GM21526 (cell line): ENCODE measurements around the gene ASB15.
"Not testable (repeated sequence)": the region's sequence is repeated elsewhere in the genome, so short reads cannot be mapped to it uniquely, and the experiment has no call there.

Source experiments
- ATAC-seq: cut with Tn5 transposase; IDR thresholded peaks from one replicate; pipeline ENCODE4 v1.9.1; 2021; ENCODE audit warnings: moderate library complexity; ENCODE audit not compliant: unreplicated experiment, low FRiP score

The ASB15 gene

DNA sequence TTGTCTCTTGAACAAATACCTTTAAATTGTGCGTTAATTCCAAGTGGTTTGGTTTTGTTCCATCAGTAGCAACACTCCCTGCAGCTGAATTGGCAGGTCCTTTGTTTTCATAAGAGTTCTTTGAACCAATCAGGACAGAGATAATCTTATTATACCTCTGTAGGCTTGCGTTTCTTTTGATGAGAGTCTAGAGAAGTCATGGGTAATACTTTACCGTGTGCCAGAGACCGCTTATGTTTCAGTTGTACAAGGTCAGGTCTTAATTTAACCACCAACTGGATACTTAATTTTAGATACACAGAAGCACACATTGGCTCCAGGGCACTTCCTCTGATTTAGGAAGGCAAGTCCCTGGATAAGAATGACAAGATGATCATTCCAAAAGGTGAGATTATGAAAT is at the start of gene ASB15:
ASB15 (plus strand) TSS at position 292 of the 400 bp plus-strand sequence. CDS start 12,682 bp downstream, outside the sequence.
- no peak for ATAC-seq

DNA sequence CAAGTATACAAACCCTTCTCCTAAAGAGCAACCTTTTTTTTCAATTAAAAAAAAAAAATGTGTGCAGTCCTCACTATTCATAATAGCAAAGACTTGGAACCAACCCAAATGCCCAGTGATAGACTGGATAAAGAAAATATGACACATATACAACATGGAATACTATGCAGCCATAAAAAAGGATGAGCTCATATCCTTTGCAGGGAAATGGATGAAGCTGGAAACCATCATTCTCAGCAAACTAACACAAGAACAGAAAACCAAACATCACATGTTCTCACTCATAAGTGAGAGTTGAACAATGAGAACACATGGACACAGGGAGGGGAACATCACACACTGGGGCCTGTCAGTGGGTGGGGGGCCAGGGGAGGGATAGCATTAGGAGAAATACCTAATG is 49.5 kb upstream of the ASB15 start:
- not testable (repeated sequence) for ATAC-seq

DNA sequence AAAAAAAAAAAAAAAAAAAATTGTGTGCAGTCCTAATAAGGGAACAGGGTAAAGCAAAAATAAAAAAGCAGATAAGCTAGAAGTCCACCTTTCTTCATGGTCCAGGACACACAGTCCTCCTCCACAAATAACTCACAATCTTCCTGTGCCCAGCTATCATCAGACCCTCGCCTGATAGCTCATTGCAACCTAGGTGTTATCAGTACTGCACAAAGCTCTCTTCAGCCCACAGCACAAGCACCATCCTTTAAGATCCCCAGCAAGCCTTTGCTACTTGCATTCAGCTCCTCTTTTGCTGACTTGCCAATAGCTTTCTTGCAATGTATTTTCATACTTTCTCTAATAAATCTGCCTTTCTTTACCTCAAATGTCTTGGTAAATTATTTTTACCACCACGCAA is 49.0 kb upstream of the ASB15 start:
- no peak for ATAC-seq

DNA sequence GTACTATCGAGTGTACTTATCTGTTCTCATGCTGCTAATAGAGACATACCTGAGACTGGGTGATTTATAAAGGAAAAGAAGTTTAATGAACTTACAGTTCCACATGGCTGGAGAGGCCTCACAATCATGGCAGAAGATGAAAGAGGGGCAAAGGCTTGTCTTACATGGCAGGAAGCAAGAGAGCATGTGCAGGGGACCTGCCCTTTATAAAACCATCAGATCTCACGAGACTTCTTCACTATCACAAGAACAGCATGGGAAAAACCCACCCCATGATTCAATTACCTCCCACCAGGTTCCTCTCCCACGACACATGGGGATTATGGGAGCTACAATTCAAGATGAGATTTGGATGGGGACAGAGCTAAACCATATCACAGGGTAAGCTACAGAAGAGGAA is 48.5 kb upstream of the ASB15 start:
- no peak for ATAC-seq

DNA sequence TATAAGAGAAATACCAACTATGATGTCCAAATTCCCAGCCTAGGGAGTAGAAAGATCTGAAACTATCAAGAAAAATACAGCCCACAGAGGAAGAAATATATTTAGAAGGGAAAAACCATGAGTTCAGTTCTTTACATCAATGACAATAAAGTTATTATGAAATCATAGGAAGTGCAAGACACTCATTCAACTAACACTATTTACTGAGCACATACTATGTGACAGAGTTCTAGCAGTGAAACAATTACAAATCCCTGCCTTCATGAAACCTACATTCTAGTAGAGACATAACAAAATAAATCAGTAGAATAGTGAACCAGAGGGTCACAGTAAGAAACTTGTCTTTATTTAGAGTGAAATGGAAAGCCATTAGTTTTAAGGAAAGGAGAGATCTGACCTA is 46.1 kb upstream of the ASB15 start:
- ATAC-seq = no peak

DNA sequence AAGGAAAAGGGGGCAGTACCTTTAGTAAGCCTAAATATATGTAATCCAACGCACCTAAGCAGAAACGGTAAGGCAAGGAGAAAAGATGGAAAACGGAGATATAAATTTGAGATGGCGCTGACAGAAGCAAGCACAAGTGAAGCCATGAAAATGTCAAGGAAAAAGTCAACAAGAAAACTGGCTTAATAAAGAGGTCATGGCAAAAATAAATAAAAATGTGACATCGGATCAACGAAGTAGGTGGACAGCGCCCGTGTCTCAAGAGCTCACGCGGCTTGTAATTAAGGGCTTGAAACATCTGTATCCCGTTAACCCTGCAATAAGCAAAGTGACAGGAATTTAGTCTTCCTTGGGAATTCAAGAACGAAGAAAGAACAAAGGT is 44.6 kb upstream of the ASB15 start:
- peak; percentile 1 for ATAC-seq

DNA sequence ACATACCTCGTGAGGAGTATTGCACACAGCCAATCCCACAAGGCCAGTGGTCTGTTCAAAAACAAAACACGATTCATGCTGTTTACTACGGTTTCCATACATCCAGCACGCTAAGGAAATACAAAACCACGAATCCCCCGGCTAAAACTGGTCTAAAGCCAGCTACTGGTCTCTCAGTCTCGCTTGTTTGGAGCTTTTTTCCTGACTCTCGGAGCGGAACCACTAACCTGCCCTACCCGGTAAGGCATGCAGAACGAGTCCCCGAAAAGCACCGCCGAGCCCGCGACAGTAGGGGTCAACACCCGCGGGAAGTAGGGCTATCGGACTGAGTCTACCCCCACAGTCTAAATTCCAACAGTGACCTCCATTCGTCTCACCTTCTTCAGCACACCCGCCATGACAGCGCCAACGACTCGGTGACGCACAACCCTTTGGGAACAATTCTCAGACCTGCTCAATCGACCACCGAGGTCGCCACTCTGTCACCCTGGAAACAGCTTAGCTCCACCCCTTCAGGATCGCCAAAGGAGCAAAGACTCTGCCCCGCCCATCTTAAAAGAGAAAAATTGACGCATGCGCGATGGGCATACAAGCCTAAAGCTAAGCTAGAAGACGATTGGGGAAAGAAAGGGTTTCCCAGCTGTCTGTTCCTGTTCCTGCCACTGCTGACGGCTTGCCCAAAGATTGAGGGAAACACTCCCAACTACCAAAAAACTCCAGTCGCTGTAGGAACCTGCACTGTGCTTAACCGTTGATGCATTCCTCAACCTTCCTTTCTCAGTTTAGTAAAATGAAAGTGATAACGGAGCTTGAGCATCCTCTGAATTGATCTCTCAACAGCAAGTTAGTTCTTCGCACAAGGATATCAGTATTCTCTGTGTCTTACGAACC is 44.0 kb upstream of the ASB15 start, which contains the start of gene NDUFA5:
NDUFA5 (minus strand) TSS at position 421 of the 891 bp plus-strand sequence; CDS start at position 398, 23 bp downstream.
- ATAC-seq = peak; percentile 95

DNA sequence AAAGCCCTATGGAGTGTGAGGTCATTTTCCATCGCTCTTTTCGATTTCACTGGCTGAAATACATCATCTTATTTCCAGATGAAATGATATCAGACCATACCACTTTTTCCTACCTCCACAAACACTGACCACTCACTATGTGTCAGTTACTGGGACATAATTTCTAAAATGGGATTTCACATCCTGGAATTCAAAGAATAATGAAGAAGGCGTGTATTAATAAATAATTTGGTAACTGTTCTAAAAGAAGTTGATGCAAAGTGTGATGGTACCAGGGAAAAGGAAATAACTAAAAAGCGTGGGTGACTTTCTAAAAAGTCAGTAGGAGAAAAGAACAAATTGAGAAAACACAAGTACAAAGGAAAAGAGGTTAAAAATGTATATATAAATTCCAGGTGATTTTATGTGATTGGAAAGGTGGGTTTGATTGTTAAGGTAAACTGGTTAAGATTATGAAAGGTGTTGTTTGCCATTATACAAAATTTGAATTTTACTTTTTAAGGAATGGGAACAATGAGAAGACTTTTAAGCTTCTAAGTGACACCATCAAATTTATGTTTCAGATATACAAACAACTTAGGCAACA is 43.2 kb upstream of the ASB15 start:
- no peak for ATAC-seq

DNA sequence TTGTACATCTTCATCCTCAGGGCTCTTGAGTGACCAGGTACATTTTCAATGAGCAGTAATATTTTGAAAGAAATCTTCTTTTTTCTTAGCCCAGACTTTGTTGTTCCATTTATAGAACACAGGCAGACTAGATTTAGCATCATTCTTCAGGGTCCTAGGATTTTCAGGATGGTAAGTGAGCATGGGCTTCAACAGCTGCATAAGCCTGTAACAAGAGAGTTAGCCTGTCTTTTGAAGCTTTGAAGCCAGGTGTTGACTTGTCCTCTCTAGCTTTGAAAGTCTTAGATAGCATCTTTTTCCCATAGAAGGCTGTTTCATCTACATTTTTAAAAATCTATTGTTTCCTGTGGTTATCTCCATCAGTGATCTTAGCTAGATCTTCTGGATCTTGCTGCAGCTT is 39.5 kb upstream of the ASB15 start:
- no peak for ATAC-seq

DNA sequence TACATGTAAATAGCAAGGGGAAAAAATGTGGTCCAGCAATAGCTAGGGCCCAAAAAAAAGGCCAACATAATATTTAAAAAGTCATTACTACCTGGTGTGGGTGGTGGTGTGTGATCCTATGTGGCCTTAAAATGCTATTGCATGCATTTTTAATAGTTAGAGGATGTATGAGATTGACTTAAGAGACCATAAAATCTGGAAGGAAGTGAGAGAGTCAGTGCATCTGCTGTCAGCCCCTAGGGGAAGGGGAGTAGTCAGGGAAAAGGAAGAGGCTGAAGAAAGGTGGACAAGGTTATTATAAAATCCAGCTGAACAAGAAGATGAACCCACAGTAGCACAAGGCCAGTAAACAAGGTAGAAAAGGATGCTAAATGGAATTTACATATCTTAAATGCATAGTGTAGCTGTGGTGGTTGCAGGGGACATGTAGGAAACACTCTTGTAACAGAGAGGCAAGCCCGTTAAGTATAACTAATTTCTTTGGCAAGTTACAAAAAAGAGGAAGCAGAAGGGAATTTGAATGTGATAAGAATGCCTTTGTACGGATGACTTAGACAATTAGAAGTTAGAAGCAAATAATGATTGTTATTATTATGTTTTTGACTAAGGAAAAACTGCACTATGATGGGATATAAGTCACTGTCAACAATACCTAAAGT is 32.1 kb upstream of the ASB15 start:
- no peak for ATAC-seq

DNA sequence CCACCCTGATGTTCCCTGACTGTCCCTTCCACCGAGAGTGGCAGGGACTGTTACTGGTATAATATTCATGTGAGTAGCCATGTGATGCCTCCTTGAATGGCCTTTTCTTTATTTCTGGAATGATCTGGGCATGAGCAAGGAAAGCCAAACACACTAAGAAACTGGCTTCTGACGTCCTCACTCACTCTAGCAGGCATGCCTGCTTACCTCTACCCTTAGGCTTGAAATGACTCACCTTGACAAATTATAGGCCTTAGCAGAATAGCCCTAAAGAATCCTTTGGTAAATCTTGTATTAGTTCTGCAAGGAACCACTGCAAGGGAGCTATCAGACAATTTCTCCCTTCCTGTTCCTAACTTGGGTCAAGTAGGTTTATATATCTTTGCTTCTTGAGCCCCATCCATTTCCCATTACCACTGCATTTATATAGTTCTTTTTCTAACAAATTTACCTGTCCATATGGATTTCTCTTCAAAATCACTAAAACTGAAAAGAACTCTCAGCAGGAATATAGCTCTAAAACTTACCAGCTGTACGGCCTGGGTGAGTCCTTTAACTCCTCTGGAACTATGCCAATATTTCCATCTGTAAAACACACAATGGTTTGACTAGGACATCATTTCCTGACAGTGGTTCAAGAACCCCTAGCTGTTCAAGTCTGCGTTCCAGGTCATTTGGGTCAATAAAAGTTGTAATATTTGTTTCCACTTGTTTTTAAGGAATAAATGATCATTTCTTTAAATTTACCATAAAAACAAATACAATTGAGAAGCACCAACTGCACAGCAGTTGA is 31.0 kb upstream of the ASB15 start:
- ATAC-seq = no peak

DNA sequence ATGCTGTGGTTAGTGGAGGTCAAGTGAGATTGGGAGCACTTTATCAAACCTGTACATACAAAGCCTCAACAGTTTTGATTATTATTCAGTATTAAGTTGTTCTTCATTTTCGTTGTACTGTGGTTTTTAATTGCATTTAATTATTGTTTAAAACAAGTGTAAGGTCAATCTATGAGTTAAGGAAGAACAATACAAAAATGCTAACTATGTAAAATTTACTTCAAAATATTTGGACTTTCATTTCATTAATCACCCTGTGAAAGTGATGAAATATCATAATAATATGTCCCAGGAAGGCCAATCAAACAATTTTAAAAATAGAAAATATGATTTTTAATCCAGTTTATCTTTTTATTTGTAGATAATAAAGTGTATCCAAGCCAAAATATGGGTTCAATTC is 30.4 kb upstream of the ASB15 start:
- ATAC-seq = no peak

DNA sequence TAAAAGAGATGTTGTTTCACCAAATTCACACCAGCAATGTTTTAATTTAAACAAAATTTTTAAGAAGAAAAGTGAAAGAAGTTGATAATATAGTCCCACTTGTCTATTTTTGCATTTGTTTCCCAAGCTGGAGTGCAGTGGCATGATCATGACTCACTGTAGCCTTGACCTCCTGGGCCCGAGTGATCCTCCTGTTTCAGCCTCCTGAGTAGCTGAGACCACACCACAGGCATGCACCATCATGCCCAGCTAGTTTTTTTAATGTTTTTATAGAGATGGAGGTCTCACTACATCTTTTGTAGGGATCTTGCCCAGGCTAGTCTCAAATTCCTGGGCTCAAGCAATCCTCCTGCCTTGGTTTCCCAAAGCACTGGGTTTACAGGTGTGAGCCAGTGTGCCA is 29.9 kb upstream of the ASB15 start:
- no peak for ATAC-seq

DNA sequence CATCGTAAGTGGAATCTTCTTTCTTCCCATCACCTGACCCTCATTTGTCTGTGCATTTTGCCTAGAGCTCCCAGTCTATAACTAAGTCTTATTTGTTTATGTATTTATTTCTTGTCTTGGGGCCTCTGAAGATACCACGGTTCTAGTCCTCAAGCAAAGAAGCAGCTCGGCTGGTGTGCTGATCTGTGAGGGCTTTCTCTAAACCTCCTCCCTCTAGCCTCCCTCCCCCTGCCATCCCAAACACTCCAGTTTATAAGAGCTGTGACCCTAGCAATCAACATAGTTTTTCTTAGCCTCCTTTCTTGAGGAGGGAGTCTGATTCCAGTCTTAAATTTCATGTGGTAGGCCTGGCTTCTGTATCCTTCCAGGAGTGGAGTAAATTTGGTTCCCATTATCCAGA is 28.3 kb upstream of the ASB15 start:
- ATAC-seq = no peak

DNA sequence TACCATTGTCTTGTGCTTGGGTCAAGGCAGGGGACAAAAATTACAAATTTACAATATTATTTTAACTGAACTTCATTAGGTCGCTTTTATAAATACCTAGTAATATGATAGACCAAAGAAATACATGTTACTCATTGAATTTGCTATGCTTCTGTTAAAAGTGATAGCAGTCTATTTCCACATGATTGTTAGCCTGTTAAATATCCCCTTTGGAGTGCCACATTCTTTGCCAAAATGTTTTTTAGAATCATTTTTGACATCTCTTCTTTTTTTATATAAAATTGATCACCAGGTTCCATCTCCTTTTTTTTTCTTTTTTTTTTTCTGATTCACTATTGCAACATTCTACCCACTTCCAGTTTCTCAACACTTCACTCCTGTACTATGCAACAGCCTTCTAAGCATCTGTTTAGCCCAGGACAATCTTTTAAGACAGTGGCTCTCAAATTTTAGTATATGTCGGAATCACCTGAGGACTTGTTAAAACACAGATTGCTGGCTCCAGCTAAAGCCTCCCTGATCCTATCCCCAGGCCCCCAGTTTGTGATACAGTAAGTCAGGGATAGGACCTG is 27.6 kb upstream of the ASB15 start:
- ATAC-seq = no peak

DNA sequence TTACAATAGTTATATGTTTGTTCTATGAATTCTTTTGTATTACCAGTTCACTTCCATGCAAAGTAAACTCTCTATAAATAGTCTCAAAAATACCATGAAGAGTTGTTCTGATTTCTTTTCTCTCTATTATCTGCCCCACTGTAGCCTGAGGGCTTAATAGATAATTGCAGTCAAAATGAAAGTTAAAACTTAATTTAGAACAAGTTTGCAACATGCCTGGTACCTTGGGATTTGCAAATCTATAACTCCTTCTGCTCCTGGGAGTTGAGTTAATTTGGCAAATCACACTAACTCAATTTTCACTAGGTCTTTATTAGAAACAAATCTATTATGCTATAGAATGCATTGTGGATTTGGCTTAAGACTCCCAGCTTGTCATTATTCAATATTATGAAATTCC is 22.2 kb upstream of the ASB15 start:
- no peak for ATAC-seq

DNA sequence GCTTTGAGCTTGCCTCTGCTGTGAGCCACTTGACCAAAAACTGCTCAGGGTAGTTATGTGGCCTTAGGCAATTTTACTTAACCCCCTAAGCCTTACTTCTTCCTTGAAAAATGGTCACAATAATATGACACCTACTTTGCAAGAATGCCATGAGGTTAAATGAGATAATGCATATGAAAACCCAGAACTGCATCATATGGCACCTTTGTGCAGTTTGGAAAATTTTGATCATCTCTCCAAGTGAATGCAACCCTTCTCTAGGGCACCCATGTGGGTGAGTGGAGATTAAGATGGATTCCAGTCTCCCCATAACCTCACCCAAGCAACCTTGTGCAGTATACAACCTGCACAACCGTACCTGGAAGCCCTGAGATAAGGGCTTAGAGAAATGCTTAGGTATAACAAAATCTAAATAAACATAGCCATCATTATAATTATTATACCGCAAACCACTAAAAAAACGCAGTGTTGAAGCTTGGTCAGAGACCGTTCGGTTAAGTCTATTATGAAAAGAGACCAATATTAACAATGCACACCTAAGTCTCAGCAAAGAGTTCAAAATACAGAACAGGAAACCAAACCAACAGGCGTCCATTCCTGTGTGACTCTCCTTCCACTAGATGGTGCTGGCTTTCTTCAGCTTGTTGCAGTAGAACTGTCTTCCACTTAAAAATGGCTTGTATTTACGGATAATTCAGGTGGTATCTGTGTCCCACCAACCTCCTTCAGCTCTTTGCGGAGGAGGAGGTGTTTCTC is 21.0 kb upstream of the ASB15 start:
- ATAC-seq = peak; percentile 74

DNA sequence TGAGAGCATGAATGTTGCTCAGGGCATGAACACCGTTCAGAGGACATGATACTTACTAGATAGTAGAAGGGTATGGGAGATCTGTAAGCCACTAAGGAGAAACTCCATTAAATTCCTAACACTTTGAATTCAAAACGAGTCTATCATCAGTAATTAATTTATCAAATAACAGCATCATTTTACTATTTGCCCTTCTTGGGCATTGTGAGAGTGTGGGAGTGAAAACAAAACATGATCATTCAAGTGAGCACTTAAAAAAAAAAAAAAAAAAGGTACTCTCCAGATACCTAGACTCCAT is 20.5 kb upstream of the ASB15 start:
- peak; percentile 11 for ATAC-seq

DNA sequence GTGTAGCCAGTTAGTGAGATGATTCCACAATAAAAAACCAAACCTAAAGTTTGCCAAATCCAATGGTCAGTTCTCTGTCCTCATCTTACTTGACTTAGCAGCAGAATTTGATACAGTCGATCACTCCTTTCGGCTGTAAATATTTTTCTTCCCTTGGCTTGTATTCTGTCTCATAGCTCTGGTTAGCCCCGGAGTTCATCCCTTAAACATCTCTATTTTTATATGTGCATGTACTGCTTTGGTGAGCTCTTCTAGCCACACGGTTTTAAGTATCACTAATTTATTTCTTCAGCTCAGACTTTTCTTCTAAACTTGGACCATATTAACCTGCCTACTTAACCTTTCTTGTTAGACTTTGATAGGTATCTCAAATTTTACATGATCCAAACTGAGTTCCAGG is 17.8 kb upstream of the ASB15 start:
- no peak for ATAC-seq

DNA sequence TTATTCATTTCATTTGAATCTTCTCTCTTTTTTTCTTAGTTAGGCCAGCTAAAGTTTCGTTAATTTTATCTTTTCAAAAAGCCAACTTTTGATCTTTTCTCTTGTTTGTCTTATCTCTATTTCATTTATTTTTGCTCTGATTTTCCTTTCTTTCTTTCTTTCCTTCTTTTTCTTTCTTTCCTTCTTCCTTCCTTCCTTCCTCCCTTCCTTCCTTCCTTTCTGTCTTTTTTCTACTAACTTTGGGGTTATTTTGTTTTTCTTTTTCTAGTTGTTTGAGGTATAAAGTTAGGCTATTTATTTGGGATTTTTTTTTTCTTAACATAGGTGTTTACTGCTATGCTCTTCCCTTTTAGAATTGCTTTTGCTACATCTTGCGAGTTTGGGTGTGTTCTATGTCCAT is 13.2 kb upstream of the ASB15 start:
- no peak for ATAC-seq
